Measurements from ENCODE around the gene TMED8.

DNA sequence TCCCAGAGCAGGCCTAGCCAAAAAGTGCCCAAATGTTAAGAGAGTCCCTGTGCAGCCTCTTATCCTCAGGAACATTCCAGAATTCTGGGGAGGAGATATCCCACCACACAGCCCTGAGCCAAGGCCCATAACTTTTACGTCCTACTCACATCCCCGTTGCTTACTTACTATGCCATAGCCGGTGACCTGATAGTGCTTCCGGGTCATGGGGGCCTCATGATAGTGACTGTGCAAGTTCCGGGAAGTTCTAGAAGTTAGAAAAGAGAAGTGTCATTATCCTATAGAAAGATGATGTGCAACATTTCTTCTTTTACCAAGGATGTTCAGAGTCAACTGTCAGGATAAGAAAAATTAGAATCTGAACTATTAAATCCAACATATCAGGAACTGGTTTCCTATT is 90.3 kb downstream of the TMED8 start:
- TF ChIP-seq, protein P1, sequence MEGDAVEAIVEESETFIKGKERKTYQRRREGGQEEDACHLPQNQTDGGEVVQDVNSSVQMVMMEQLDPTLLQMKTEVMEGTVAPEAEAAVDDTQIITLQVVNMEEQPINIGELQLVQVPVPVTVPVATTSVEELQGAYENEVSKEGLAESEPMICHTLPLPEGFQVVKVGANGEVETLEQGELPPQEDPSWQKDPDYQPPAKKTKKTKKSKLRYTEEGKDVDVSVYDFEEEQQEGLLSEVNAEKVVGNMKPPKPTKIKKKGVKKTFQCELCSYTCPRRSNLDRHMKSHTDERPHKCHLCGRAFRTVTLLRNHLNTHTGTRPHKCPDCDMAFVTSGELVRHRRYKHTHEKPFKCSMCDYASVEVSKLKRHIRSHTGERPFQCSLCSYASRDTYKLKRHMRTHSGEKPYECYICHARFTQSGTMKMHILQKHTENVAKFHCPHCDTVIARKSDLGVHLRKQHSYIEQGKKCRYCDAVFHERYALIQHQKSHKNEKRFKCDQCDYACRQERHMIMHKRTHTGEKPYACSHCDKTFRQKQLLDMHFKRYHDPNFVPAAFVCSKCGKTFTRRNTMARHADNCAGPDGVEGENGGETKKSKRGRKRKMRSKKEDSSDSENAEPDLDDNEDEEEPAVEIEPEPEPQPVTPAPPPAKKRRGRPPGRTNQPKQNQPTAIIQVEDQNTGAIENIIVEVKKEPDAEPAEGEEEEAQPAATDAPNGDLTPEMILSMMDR (tag by site-specific recombination; IDR thresholded peaks at IDR 0.05) = no peak
- no peak for TF ChIP-seq ZNF121 (tag by site-specific recombination; IDR thresholded peaks at IDR 0.05)
- TF ChIP-seq ZNF132 (tag by site-specific recombination; IDR thresholded peaks at IDR 0.05; ENCODE audit: borderline replicate concordance) = no peak
- TF ChIP-seq, protein P2, sequence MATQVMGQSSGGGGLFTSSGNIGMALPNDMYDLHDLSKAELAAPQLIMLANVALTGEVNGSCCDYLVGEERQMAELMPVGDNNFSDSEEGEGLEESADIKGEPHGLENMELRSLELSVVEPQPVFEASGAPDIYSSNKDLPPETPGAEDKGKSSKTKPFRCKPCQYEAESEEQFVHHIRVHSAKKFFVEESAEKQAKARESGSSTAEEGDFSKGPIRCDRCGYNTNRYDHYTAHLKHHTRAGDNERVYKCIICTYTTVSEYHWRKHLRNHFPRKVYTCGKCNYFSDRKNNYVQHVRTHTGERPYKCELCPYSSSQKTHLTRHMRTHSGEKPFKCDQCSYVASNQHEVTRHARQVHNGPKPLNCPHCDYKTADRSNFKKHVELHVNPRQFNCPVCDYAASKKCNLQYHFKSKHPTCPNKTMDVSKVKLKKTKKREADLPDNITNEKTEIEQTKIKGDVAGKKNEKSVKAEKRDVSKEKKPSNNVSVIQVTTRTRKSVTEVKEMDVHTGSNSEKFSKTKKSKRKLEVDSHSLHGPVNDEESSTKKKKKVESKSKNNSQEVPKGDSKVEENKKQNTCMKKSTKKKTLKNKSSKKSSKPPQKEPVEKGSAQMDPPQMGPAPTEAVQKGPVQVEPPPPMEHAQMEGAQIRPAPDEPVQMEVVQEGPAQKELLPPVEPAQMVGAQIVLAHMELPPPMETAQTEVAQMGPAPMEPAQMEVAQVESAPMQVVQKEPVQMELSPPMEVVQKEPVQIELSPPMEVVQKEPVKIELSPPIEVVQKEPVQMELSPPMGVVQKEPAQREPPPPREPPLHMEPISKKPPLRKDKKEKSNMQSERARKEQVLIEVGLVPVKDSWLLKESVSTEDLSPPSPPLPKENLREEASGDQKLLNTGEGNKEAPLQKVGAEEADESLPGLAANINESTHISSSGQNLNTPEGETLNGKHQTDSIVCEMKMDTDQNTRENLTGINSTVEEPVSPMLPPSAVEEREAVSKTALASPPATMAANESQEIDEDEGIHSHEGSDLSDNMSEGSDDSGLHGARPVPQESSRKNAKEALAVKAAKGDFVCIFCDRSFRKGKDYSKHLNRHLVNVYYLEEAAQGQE (tag by site-specific recombination; IDR thresholded peaks at IDR 0.05) = no peak
- TF ChIP-seq ZNF24 (tag by site-specific recombination; IDR thresholded peaks at IDR 0.05) = no peak
